ENCODE measurements around the gene PAAF1.

DNA sequence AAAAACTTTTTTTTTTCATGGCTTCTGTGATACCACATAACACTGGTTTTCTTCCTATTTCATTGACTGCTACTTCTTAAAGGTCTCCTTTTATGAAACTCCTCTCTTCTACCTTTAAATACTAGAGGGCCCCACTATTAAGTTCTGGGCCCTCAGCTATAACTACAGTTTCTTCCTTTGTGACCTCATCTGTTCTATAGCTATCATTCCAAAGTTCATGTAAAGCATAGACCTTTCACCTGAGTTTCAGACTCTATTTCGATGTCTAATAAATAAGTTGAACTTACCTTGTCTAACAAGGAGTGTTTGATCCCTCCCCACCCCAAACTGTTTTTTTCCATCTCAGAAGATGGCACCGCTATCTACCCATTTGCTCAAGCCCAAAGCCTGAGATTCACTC is 35.2 kb downstream of the PAAF1 start:
- TF ChIP-seq, protein P1, sequence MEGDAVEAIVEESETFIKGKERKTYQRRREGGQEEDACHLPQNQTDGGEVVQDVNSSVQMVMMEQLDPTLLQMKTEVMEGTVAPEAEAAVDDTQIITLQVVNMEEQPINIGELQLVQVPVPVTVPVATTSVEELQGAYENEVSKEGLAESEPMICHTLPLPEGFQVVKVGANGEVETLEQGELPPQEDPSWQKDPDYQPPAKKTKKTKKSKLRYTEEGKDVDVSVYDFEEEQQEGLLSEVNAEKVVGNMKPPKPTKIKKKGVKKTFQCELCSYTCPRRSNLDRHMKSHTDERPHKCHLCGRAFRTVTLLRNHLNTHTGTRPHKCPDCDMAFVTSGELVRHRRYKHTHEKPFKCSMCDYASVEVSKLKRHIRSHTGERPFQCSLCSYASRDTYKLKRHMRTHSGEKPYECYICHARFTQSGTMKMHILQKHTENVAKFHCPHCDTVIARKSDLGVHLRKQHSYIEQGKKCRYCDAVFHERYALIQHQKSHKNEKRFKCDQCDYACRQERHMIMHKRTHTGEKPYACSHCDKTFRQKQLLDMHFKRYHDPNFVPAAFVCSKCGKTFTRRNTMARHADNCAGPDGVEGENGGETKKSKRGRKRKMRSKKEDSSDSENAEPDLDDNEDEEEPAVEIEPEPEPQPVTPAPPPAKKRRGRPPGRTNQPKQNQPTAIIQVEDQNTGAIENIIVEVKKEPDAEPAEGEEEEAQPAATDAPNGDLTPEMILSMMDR (IDR thresholded peaks at IDR 0.05 in 4 of 5, conservative IDR thresholded peaks at IDR 0.05 in 1 of 5): no peak
- TF ChIP-seq POLR2A (IDR thresholded peaks at IDR 0.05): no peak
